DND-41 (cell line): ENCODE measurements around the gene ITGB2.

Source experiments
- CTCF ChIP-seq: IDR thresholded peaks from 2 replicates; pipeline ENCODE4 v1.5.1; 2012; ENCODE audit warnings: borderline replicate concordance, low read length, moderate library complexity, mild to moderate bottlenecking; ENCODE audit not compliant: poor library complexity, severe bottlenecking; ENCODE audit errors: extremely low read depth
- EZH2 ChIP-seq: IDR thresholded peaks from 3 replicates; pipeline ENCODE4 v1.6.1; 2012; ENCODE audit warnings: borderline replicate concordance, low read depth, mild to moderate bottlenecking, moderate library complexity, low read length, inconsistent platforms; ENCODE audit not compliant: severe bottlenecking

DNA sequence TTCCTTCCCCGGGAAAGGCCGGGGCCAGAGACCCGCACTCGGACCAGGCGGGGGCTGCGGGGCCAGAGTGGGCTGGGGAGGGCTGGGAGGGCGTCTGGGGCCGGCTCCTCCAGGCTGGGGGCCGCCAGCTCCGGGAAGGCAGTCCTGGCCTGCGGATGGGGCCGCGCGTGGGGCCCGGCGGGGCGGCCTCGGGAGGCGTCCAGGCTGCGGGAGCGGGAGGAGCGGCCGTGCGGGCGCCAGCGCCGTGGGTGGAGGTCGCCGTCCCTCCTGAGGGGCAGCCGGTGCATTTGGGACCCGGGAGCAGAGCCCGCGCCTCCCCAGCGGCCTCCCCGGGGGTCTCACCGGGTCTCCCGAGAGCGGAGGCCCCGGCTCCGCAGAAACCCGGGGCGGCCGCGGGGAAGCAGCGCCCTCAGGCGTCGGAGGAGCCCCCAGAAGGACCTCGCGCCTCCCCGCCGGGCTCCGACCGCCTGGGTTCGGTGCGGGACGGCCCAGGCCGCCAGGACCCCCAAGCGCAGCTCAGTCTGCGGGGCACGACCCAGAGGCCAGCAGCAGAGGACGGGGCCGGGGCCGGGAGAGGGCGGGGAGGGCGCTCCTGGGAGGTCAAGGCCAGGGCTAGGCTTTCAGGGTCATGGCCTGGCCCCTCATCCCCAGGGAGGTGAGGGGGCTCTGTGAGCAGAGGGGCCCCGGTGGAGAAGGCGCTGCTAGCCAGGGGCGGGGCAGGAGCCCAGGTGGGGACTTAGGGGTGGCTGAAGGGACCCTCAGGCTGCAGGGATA is 11.9 kb upstream of the ITGB2 start:
- TF ChIP-seq CTCF, result peak; percentile 61
- TF ChIP-seq EZH2, result no peak
